Tongue (tissue), 2 donors: ENCODE data around the gene SDR42E1. TPM values are rescaled to one million over a fixed set of nuclear protein-coding genes. Genes with fewer than 3 reads are reported as not detected.
A peak's percentile ranks its signal among the peaks of the same experiment; 100 is the strongest.

Source experiments
- DNase-seq: peaks from one replicate; pipeline ENCODE4 v3.0.0-alpha.2; 2015
- total RNA-seq: library from RNA; depleted of rRNA; stranded (reverse); fragments of >200 nt; gene quantifications from one replicate; pipeline ENCODE4 v1.2.3, GENCODE V29; 2014

Gene SDR42E1
- total RNA-seq, 1 donor from 2014 or later: 7.9 TPM

GRCh38 chr16:81939164-81940056, 71.9 kb downstream of the SDR42E1 start:
- peak; percentile 4 for DNase-seq

Other genes starting within 250 kb of the SDR42E1 start
- gene PLCG2, start 232.2 kb downstream of the SDR42E1 start, total RNA-seq: 10.4 TPM
- gene HSD17B2, start 23.8 kb upstream of the SDR42E1 start, total RNA-seq: 3.4 TPM
- 31.5 TPM for gene MPHOSPH6, start 158.8 kb upstream of the SDR42E1 start, total RNA-seq